Lower lobe of right lung (tissue), 2 donors: ENCODE data around the gene NOL4L. TPM values are rescaled to one million over a fixed set of nuclear protein-coding genes. Genes with fewer than 3 reads are reported as not detected.

Experiments
- ATAC-seq, 2 donors: fragments of 200-7000 bp; cut with Tn5 transposase; one replicate each; pipeline ENCODE4 v1.9.1; 2020 to 2022; ENCODE audit warnings: mild to moderate bottlenecking in 2 of 2, moderate library complexity in 2 of 2
- DNase-seq: peaks from one replicate; pipeline ENCODE4 v3.0.0-alpha.2; 2020
- H3K27ac ChIP-seq: fragments of 200-600 bp; one replicate; pipeline ENCODE4 v1.8.0; 2022
- H3K27me3 ChIP-seq: fragments of 200-600 bp; one replicate; pipeline ENCODE4 v1.8.0; 2022; ENCODE audit warnings: low read depth
- H3K36me3 ChIP-seq: fragments of 200-600 bp; one replicate; pipeline ENCODE4 v1.8.0; 2022; ENCODE audit warnings: mild to moderate bottlenecking
- H3K4me1 ChIP-seq: fragments of 200-600 bp; one replicate; pipeline ENCODE4 v1.8.0; 2022
- H3K4me3 ChIP-seq: fragments of 200-600 bp; one replicate; pipeline ENCODE4 v1.8.0; 2022; ENCODE audit warnings: mild to moderate bottlenecking
- H3K9me3 ChIP-seq: fragments of 200-600 bp; one replicate; pipeline ENCODE4 v1.8.0; 2022
- intact Hi-C: fragments of 100-400 bp; cut with DNase I; formaldehyde crosslinking; loops from one replicate; pipeline ENCODE4 v1.11.0; 2022
- total RNA-seq: library from RNA; stranded (reverse); fragmentation: NEBNext Ultra II Directional; extraction: Animal tissue kit (Norgen Biotek cat#: 25700); gene quantifications from one replicate; pipeline ENCODE4 v1.2.1, GENCODE V29; 2021
- TF ChIP-seq, protein P1 (sequence below): fragments of 200-600 bp; IDR thresholded peaks from one replicate; pipeline ENCODE4 v1.8.0; 2022; ENCODE audit warnings: antibody characterized with exemption, mild to moderate bottlenecking
- donor health status: DM: no; HTN: yes; CAD: no; lungs with severe emphysema.

Gene NOL4L
- total RNA-seq, 1 donor from 2014 or later, result 14.3 TPM

DNA sequence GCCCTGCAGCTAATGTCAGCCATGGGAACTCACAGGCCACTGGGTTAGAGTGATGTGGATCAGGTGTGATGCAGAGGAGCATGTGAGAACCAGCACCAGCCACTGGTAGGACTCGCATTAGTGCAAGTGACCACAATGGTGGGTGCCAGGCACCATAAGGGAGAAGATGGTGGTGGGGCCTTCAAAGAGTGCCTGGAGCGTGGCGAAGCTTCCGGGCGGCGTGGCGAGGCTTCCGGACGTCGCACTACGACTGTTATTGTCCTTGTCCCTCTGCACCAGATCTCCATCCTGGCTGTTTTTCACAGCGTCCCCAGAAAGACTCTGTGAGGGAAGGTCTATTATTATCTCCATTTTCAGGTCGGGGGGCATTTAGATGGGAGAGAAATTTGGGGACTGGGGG, 44.7 kb upstream of the NOL4L start:
- peaks cover 14% of the 10 kb centered on the region for H3K4me1 ChIP-seq
- H3K27me3 ChIP-seq, result peaks cover 30% of the 10 kb centered on the region
- no peak overlapping the region for H3K4me3 ChIP-seq
- no peaks in the 10 kb centered on the region for H3K36me3 ChIP-seq
- no peak overlapping the region for H3K27ac ChIP-seq
- no peaks in the 10 kb centered on the region for H3K9me3 ChIP-seq
- TF ChIP-seq, protein P1, sequence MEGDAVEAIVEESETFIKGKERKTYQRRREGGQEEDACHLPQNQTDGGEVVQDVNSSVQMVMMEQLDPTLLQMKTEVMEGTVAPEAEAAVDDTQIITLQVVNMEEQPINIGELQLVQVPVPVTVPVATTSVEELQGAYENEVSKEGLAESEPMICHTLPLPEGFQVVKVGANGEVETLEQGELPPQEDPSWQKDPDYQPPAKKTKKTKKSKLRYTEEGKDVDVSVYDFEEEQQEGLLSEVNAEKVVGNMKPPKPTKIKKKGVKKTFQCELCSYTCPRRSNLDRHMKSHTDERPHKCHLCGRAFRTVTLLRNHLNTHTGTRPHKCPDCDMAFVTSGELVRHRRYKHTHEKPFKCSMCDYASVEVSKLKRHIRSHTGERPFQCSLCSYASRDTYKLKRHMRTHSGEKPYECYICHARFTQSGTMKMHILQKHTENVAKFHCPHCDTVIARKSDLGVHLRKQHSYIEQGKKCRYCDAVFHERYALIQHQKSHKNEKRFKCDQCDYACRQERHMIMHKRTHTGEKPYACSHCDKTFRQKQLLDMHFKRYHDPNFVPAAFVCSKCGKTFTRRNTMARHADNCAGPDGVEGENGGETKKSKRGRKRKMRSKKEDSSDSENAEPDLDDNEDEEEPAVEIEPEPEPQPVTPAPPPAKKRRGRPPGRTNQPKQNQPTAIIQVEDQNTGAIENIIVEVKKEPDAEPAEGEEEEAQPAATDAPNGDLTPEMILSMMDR, result no peak
- DNase-seq, result no peak
- ATAC-seq, result no peak
- intact Hi-C loops, result no loop called here

DNA sequence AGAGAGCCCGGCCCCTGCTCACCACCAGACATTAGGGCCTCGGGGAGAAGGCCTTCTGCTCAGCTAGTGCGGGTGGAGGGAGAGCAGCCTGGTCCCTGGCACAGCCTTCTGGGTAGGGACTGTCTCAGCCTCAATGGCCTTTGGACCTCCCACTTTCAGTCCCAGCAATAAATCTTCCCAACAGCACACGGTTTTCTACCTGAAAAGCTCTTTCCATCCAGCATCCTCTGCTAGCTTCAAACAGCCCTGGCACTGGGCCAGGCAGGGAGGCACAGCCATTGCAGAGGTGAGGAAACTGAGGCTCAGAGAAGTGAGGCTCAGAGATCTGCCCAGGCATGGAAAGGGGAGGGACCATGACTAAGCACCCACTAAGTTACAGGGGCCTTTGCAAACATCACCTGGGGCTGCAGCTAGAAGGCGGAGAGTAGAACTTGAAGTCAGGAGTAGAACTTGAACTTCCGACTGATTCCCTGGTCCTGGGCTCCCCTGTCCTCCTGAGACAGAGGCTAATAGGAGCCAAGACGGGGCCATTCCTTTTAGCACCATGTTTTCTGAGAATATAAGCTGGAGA, 43.9 kb upstream of the NOL4L start:
- Histone ChIP-seq H3K36me3 (no peaks in the 10 kb centered on the region), H3K4me3 (no peak overlapping the region), H3K4me1 (peaks cover 14% of the 10 kb centered on the region), H3K27me3 (peaks cover 30% of the 10 kb centered on the region), H3K9me3 (no peaks in the 10 kb centered on the region), H3K27ac (no peak overlapping the region)
- TF ChIP-seq, protein P1, result no peak
- ATAC-seq (no peak), DNase-seq (no peak)
- intact Hi-C loops, result no loop called here

DNA sequence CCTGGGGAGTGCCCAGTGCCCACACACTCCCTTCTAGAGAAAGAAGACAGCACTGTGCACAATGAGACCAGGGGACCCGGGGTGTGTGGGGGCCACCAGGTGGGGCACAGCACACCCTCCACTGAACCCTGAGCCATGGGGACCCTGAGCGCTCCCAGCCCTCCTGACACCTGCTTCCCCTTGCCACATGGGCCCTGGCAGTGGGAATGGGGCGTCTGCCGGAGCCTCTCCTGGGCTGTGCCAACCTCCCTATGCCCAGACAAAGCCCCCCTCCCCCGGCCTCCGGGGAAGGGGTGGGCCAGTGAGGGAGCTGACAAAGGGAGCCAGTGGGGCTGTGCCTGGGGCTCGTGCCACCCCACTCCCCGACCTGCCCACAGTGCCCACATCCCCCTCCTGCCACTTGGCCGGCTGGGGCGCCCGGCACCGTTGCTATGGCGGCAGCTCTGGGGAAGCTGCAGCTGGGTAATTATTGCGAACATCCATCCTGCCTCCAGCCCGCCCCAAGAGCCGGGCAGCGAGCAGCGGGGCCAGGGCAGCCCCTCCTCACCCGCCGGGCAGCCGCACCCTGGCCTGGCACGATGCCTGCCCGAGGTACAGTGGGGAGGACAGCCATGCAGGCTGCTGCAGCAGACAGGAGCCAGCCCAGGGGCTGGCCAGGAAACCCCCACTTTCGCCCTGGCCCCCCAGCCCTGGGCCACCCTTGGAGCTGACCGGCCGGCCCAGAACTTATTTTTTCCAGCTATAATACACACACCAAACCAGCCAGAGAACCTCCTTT, 41.9 kb upstream of the NOL4L start:
- intact Hi-C loops, result no loop called here
- H3K4me3 ChIP-seq, result no peak overlapping the region
- peaks cover 30% of the 10 kb centered on the region for H3K27me3 ChIP-seq
- no peak for DNase-seq
- peak in 1 of 2 donors; percentile 34 for ATAC-seq
- H3K27ac ChIP-seq, result no peak overlapping the region
- H3K36me3 ChIP-seq, result no peaks in the 10 kb centered on the region
- H3K4me1 ChIP-seq, result peaks cover 14% of the 10 kb centered on the region
- TF ChIP-seq, protein P1, result no peak
- H3K9me3 ChIP-seq, result no peaks in the 10 kb centered on the region

DNA sequence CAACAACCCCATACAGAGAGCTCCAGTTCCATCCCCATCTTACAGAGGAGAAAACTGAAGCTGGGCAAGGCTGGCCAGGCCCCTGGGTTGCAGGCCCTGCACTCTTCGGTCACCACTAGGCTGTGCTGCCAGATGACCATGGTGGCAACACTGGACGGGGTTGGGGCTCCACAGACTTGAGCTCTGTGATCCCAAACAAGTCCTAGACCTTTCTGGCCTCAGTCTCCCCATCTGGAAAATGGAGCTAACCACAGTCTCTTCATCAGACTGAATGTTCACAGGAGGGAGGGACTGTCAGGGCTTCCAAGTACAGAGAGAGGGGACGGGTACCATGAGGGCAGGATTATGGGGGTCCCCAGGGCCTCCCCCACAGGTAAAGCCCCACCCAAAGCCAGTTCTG, 41.3 kb upstream of the NOL4L start:
- no peak for DNase-seq
- TF ChIP-seq, protein P1, result no peak
- no peaks in the 10 kb centered on the region for H3K36me3 ChIP-seq

DNA sequence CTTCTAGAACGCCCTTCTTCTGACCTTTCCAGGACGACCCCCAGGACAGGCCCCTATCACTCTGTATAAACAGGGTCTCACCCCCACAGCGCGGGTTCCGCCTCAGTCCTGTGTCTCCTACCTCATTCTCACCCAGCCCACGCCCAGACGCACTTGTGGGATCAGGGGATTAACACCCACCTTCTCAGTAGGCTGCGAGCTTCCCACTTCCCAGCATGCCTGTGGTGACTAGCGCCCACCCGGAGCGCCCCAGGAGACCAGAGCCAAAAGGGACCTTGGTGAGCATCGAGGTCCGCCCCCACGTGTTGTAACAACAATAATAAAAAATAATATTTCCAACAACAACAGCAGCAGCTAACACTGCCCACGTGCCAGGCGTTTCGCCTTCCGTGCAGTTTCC, 40.9 kb upstream of the NOL4L start:
- Histone ChIP-seq H3K9me3 (no peaks in the 10 kb centered on the region), H3K36me3 (no peaks in the 10 kb centered on the region), H3K4me3 (no peak overlapping the region), H3K4me1 (peaks cover 14% of the 10 kb centered on the region), H3K27ac (no peak overlapping the region), H3K27me3 (peaks cover 30% of the 10 kb centered on the region)
- intact Hi-C loops, result no loop called here
- DNase-seq (no peak), ATAC-seq (no peak)
- TF ChIP-seq, protein P1, result no peak

More for the DNA sequence above, 41.3 kb upstream of the NOL4L start:
- no peaks in the 10 kb centered on the region for H3K9me3 ChIP-seq
- H3K27me3 ChIP-seq, result peaks cover 30% of the 10 kb centered on the region
- ATAC-seq, result no peak
- no peak overlapping the region for H3K4me3 ChIP-seq
- peaks cover 14% of the 10 kb centered on the region for H3K4me1 ChIP-seq
- intact Hi-C loops, result no loop called here
- H3K27ac ChIP-seq, result no peak overlapping the region
